A549 (cell line): ENCODE results near the gene GP1BA. TPM values are rescaled to one million over a fixed set of nuclear protein-coding genes. Genes with fewer than 3 reads are reported as not detected.

Experiments used
- ATAC-seq, 2 experiments: fragments of 200-7000 bp in 1 of 2; fragments of >200 bp in 1 of 2; cut with Nextera tagmentation in 1 of 2; cut with Tn5 transposase in 1 of 2; 3 replicates each; pipeline versions ENCODE4 v1.8.0 to v1.9.1; 2018 to 2020; ENCODE audit warnings: mild to moderate bottlenecking in 1 of 2, moderate library complexity in 1 of 2
- CTCF ChIA-PET: fragments of 300-600 bp; sonication (Branson Sonifier 250); formaldehyde crosslinking; extraction: SDS; loops from one replicate; lab custom pipeline; 2021; ENCODE audit warnings: antibody characterized with exemption, inconsistent platforms; lab: Yijun Ruan, JAX
- POLR2A ChIA-PET: fragments of 350-600 bp; formaldehyde crosslinking; extraction: SDS; loops from one replicate; lab custom pipeline; 2021; ENCODE audit warnings: antibody characterized with exemption, inconsistent platforms; lab: Yijun Ruan, JAX
- DNase-seq, 2 experiments: peaks; one replicate each; pipeline versions ENCODE4 v3.0.0 to v3.0.0-alpha.2; 2011 to 2016; ENCODE audit warnings: low read depth in 1 of 2, low spot score in 1 of 2
- FAIRE-seq: peaks from 2 replicates; lab custom pipeline; 2011; peaks lifted over from hg19 to GRCh38; lab: Jason Lieb, UNC
- H3K27ac ChIP-seq, 2 experiments: fragments of >200 bp; sonication (Bioruptor Twin); formaldehyde crosslinking; 3 replicates each; pipeline ENCODE4 v1.5.1; 2016 to 2017
- H3K4me1 ChIP-seq: fragments of >200 bp; sonication (Bioruptor Twin); formaldehyde crosslinking; 3 replicates; pipeline ENCODE4 v1.6.1; 2016
- H3K4me2 ChIP-seq: fragments of >200 bp; sonication (Bioruptor Twin); formaldehyde crosslinking; 3 replicates; pipeline ENCODE4 v1.6.1; 2016
- H3K4me3 ChIP-seq: fragments of >200 bp; sonication (Bioruptor Twin); formaldehyde crosslinking; 3 replicates; pipeline ENCODE4 v1.5.1; 2016
- H3K9me3 ChIP-seq: fragments of >200 bp; sonication (Bioruptor Twin); formaldehyde crosslinking; 3 replicates; pipeline ENCODE4 v1.6.1; 2016
- BCL3 ChIP-seq: fragments of >200 bp; sonication (Bioruptor Twin); formaldehyde crosslinking; IDR thresholded peaks from 3 replicates; pipeline ENCODE4 v1.6.1; 2016
- CHD2 ChIP-seq: fragments of 150-350 bp; IDR thresholded peaks from 2 replicates; pipeline ENCODE4 v1.6.1; 2014; ENCODE audit warnings: low read length; ENCODE audit not compliant: partially characterized antibody
- CTCF ChIP-seq: fragments of >200 bp; sonication (Bioruptor Twin); formaldehyde crosslinking; IDR thresholded peaks from 3 replicates; pipeline ENCODE4 v1.5.1; 2016
- EHMT2 ChIP-seq: fragments of 200-600 bp; sonication (generic); IDR thresholded peaks from 2 replicates; pipeline ENCODE4 v1.6.1; 2016; ENCODE audit warnings: antibody characterized with exemption, low read depth, mild to moderate bottlenecking, moderate library complexity
- ELK1 ChIP-seq: fragments of 150-350 bp; IDR thresholded peaks from 2 replicates; pipeline ENCODE4 v1.6.1; 2014; ENCODE audit warnings: low read depth, mild to moderate bottlenecking, low read length
- ESRRA ChIP-seq: fragments of 150-350 bp; IDR thresholded peaks from 2 replicates; pipeline ENCODE4 v1.6.1; 2014; ENCODE audit warnings: mild to moderate bottlenecking, low read length, borderline replicate concordance
- HOXA7 ChIP-seq: fragments of 250-450 bp; sonication (Bioruptor Pico); IDR thresholded peaks from 2 replicates; pipeline ENCODE4 v1.5.0; 2020; ENCODE audit warnings: mild to moderate bottlenecking, moderate library complexity
- KDM1A ChIP-seq: fragments of 200-600 bp; sonication (generic); IDR thresholded peaks from 2 replicates; pipeline ENCODE4 v1.6.1; 2016; ENCODE audit warnings: low read depth, mild to moderate bottlenecking
- KDM5A ChIP-seq: fragments of 200-600 bp; sonication (generic); IDR thresholded peaks from 2 replicates; pipeline ENCODE4 v1.6.1; 2016; ENCODE audit warnings: antibody characterized with exemption, mild to moderate bottlenecking
- MAFK ChIP-seq: fragments of 450-650 bp; IDR thresholded peaks from 2 replicates; pipeline ENCODE4 v1.6.1; 2014; ENCODE audit not compliant: partially characterized antibody
- MAX ChIP-seq: IDR thresholded peaks from 2 replicates; pipeline ENCODE4 v1.6.1; 2012
- MAZ ChIP-seq: fragments of 150-350 bp; IDR thresholded peaks from 2 replicates; pipeline ENCODE4 v1.6.1; 2014; ENCODE audit warnings: antibody characterized with exemption, low read depth, low read length, borderline replicate concordance
- NFE2L2 ChIP-seq: fragments of 150-350 bp; conservative IDR thresholded peaks from 2 replicates; pipeline ENCODE4 v1.6.1; 2014; ENCODE audit warnings: low read length
- NR3C1 ChIP-seq: fragments of >200 bp; sonication (Bioruptor Twin); formaldehyde crosslinking; IDR thresholded peaks from 3 replicates; pipeline ENCODE4 v1.6.1; 2017
- PHF8 ChIP-seq: fragments of 200-600 bp; sonication (generic); IDR thresholded peaks from 2 replicates; pipeline ENCODE4 v1.6.1; 2016; ENCODE audit warnings: low read depth, mild to moderate bottlenecking, antibody characterized with exemption, moderate library complexity, borderline replicate concordance
- POLR2A ChIP-seq: IDR thresholded peaks from 2 replicates; pipeline ENCODE4 v1.6.1; 2012; ENCODE audit warnings: mild to moderate bottlenecking, low read length
- POLR2AphosphoS2 ChIP-seq: conservative IDR thresholded peaks from 2 replicates; pipeline ENCODE4 v1.6.1; 2012; ENCODE audit warnings: low read length, improper control_type of control experiment, inconsistent platforms
- RCOR1 ChIP-seq: fragments of 150-350 bp; IDR thresholded peaks from 2 replicates; pipeline ENCODE4 v1.6.1; 2014; ENCODE audit warnings: antibody characterized with exemption, low read length, low read depth
- RFX5 ChIP-seq: fragments of 450-650 bp; IDR thresholded peaks from 2 replicates; pipeline ENCODE4 v1.7.1; 2014; ENCODE audit warnings: antibody characterized with exemption, mild to moderate bottlenecking, moderate library complexity
- TFCP2L1 ChIP-seq: fragments of 250-450 bp; sonication (Bioruptor Pico); IDR thresholded peaks from 2 replicates; pipeline ENCODE4 v1.5.0; 2021; ENCODE audit warnings: mild to moderate bottlenecking
- ZC3H11A ChIP-seq: fragments of 450-650 bp; IDR thresholded peaks from 2 replicates; pipeline ENCODE4 v1.6.1; 2014; ENCODE audit warnings: antibody characterized with exemption, mild to moderate bottlenecking
- ZFP36 ChIP-seq: fragments of 450-650 bp; IDR thresholded peaks from 2 replicates; pipeline ENCODE4 v1.6.1; 2014; ENCODE audit warnings: borderline replicate concordance; ENCODE audit not compliant: partially characterized antibody
- ZSCAN20 ChIP-seq: fragments of 250-450 bp; sonication (Bioruptor Pico); IDR thresholded peaks from 2 replicates; pipeline ENCODE4 v1.8.0; 2022; ENCODE audit warnings: mild to moderate bottlenecking, moderate library complexity
- WGBS: methylation state at CpG from one replicate; pipeline ENCODE4 v1.1.6; 2017; ENCODE audit errors: missing lambda C conversion rate; 5-methylcytosine and 5-hydroxymethylcytosine counted together
- polyA plus RNA-seq, 4 experiments: library from polyadenylated mRNA; depleted of rRNA in 3 of 4; stranded (reverse); fragments of >200 nt; fragmentation: RNase III in 1 of 4; extraction: RNeasy Plus Mini Kit Qiagen cat#74134 plus additional on column Dnase treatment in 1 of 4; gene quantifications; 2 replicates in 3 of 4; 3 replicates in 1 of 4; pipeline ENCODE4 v1.2.3, GENCODE V29; 2011 to 2017
- TF ChIP-seq, protein P1 (sequence below): fragments of 200-600 bp; sonication (generic); IDR thresholded peaks from 2 replicates; pipeline ENCODE4 v1.6.1; 2016; ENCODE audit warnings: antibody characterized with exemption, mild to moderate bottlenecking, moderate library complexity

The GP1BA gene
- polyA plus RNA-seq, 2 of the 4 experiments (the other 2 are of a cell fraction) = not detected

DNA sequence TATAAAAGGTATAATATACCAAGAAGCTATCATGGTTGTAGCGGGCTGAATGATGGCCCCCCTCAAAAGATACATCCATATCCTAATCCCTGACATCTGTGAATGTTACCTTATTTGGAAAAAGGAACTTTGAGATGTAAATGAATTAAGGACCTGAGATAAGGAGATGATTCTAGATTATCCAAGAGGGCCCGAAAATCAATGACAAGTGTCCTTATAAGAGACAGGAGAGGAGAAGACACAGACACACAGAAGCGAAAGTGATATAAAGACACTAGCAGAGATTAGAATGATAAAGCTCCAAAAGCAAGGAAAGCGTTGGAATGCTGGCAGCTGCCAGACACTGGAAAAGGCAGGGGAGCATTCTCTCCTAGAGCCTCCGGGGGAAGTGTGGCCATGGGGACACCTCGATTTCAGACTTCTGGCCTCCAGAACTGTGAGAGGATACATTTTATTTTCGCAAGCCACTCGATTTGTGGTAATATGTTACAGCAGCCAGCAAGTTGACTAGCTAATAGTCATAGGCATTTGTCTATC lies 12.5 kb upstream of the GP1BA start (continued):
- TF ChIP-seq, protein P1, sequence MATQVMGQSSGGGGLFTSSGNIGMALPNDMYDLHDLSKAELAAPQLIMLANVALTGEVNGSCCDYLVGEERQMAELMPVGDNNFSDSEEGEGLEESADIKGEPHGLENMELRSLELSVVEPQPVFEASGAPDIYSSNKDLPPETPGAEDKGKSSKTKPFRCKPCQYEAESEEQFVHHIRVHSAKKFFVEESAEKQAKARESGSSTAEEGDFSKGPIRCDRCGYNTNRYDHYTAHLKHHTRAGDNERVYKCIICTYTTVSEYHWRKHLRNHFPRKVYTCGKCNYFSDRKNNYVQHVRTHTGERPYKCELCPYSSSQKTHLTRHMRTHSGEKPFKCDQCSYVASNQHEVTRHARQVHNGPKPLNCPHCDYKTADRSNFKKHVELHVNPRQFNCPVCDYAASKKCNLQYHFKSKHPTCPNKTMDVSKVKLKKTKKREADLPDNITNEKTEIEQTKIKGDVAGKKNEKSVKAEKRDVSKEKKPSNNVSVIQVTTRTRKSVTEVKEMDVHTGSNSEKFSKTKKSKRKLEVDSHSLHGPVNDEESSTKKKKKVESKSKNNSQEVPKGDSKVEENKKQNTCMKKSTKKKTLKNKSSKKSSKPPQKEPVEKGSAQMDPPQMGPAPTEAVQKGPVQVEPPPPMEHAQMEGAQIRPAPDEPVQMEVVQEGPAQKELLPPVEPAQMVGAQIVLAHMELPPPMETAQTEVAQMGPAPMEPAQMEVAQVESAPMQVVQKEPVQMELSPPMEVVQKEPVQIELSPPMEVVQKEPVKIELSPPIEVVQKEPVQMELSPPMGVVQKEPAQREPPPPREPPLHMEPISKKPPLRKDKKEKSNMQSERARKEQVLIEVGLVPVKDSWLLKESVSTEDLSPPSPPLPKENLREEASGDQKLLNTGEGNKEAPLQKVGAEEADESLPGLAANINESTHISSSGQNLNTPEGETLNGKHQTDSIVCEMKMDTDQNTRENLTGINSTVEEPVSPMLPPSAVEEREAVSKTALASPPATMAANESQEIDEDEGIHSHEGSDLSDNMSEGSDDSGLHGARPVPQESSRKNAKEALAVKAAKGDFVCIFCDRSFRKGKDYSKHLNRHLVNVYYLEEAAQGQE = no peak
- TF ChIP-seq ZFP36 = no peak

- FAIRE-seq = no peak
- Histone ChIP-seq H3K27ac (no peak overlapping the region), H3K4me3 (no peak overlapping the region), H3K4me1 (0 out of 3 replicates have a peak, but pooled peaks cover 4% of the 10 kb centered on the region), H3K9me3 (no peaks in the 10 kb centered on the region), H3K4me2 (no peak overlapping the region)
- no peak for DNase-seq
- WGBS = 74% methylated on average over 10 of the region's 10 CpGs
- peak; percentile 40 to 54; a peak in 4 of 6 replicates for ATAC-seq
- CTCF ChIA-PET = interaction anchor here (0.6 to 3.7 kb wide), 9 partner anchors 9 to 354 kb away, joined by 3 to 37 read pairs (median 4); partner anchors contain the start of genes CAMTA2 and CHRNE
- POLR2A ChIA-PET = interaction anchor here (1.1 to 2.1 kb wide), 2 partner anchors 8 to 19 kb away, joined by 4 to 9 read pairs; partner anchors contain the start of genes RNF167 and SLC25A11
- TF ChIP-seq KDM5A (no peak), ZC3H11A (no peak), ESRRA (no peak), MAFK (no peak), CHD2 (no peak), MAZ (no peak), TFCP2L1 (no peak), ZSCAN20 (CRISPR knock-in tag) (no peak), HOXA7 (CRISPR knock-in tag) (no peak), PHF8 (no peak)
Observed at GRCh38 chr17:4920351-4921048, 11.6 kb upstream of the GP1BA start.

GRCh38 chr17:4921320-4921719 lies 10.8 kb upstream of the GP1BA start:
- Histone ChIP-seq H3K4me3 (no peak overlapping the region), H3K9me3 (no peaks in the 10 kb centered on the region), H3K27ac (no peak overlapping the region), H3K4me2 (no peak overlapping the region), H3K4me1 (0 out of 3 replicates have a peak, but pooled peaks cover 4% of the 10 kb centered on the region)
- FAIRE-seq = no peak
- ATAC-seq = no peak
- CTCF ChIA-PET = interaction anchor here (0.6 to 1.9 kb wide), 5 partner anchors 10 to 140 kb away, joined by 3 to 5 read pairs (median 4); partner anchors contain the start of gene CAMTA2
- WGBS = 95% methylated on average over 4 of the region's 4 CpGs
- no peak for DNase-seq
- POLR2A ChIA-PET = interaction anchor here (1.1 kb wide), 1 partner anchor 9 kb away, joined by 4 read pairs; no protein-coding TSS in a partner anchor
- TF ChIP-seq POLR2A (no peak), BCL3 (no peak), MAX (no peak), EHMT2 (no peak), POLR2AphosphoS2 (no peak), KDM1A (no peak), RFX5 (no peak), ELK1 (no peak), CTCF (no peak), RCOR1 (no peak), ZC3H11A (no peak), NR3C1 (no peak), NFE2L2 (no peak)
